Esophagus mucosa (tissue), 1 donor: ENCODE results near the gene TMEM134. TPM values are rescaled to one million over a fixed set of nuclear protein-coding genes. Genes with fewer than 3 reads are reported as not detected.

Source experiments
- ATAC-seq: fragments of 200-7000 bp; cut with Tn5 transposase; one replicate; pipeline ENCODE4 v1.9.1; 2020
- total RNA-seq: library from RNA; stranded (reverse); gene quantifications from one replicate; pipeline ENCODE4 v1.2.4, GENCODE V29; 2023
- donor health status: DM: yes; HTN: yes; CAD: no.

Gene TMEM134
- total RNA-seq, 1 donor from 2014 or later, result 135 TPM

DNA sequence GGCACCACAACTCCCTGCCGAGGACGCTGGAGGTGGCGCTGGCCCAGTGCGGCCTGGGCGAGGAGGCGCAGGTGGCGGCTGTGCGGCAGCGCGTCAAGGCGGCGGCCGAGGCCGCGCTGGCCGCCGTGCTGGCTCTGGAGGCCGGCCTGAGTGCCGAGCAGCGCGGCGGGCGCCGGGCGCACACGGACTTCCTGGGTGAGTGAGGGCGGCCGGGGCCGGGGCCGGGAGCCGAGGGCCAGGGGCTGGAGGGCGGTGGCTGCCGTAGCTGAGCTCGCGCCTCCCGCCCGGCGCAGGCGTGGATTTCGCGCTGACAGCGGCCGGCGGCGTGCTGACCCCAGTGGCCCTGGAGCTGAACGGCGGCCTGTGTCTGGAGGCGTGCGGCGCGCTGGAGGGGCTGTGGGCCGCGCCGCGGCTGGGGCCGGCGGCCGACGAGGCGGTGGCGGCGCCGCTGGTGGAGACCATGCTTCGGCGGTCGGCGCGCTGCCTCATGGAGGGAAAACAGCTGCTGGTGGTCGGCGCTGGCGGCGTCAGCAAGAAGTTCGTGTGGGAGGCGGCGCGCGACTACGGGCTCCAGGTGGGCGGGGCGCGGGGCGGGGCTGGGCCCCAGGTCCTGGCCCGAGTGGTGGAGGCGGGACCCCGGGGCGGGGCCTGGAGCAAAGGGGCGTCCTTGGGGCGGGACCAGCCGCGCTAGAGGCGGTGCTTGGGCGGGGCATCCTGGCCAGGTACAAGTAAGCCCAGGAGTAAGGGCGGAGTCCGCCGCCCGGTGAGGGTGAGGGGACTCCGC, 48.2 kb downstream of the TMEM134 start:
- ATAC-seq, result peak; percentile 89

- no peak for ATAC-seq
Observed at GRCh38 chr11:67420147-67420645, 48.9 kb downstream of the TMEM134 start.

DNA sequence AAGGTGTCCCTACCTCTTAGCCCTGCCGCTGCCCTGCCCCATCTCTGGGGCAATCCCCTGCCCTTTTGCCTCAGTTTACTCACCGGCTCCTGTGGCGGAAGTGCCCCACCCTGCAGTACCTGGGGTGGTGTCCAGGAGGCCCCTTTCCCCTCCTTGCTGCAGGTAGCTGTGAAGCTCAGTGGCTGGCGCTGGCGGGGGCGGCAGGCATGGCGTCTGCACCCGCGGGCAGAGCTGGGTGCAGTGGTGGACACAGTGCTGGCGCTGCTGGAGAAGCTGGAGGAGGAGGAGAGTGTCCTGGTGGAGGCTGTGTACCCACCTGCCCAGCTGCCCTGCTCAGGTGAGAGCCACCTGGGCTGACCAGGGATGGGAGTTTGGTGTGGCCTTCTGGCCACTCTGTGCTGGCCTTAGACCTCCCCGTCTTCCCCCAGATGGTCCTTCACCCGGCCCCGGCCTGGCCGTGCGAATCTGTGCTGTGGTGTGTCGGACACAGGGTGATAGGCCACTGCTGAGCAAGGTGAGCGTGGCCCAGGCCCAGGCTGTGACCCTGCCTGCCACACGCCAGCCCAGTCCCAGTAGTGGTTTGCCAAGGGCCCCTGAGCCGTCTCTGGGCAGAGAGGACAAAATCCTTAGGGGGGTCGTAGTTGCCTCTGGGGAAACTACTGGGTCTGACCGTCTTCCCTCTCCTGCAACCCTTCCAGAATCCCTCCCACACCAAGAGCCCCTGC, 49.6 kb downstream of the TMEM134 start:
- ATAC-seq, result no peak

DNA sequence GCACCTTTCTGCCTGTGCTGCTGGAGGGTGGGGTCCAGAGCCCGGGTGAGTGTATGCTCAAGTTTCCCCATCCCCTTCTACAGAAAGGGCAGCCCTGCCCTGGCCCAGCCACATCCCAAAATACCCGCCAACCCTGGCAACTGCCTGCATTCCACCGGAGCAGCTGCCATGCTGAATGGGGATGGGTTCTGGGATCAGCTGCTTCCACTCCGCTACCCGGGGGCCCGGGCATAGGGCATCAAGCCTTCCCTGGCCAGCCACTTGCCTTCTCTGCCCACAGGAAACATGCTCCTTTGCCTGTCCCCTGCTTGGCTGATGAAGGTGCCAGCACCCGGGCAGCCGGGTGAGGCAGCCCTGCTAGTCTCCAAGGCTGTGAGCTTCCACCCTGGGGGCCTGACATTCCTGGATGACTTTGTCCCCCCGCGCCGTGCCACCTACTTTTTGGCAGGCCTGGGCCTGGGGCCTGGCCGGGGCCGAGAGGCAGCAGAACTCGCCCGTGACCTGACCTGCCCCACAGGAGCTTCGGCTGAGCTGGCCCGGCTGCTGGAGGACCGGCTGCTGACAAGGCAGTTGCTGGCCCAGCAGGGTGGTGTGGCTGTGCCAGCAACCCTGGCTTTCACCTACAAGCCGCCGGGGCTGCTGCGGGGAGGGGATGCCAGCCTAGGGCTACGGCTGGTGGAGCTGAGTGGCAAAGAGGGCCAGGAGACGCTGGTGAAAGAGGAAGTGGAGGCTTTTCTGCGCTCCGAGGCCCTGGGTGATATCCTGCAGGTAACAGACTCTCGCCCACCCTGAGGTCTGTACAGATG, 50.4 kb downstream of the TMEM134 start:
- ATAC-seq, result no peak

DNA sequence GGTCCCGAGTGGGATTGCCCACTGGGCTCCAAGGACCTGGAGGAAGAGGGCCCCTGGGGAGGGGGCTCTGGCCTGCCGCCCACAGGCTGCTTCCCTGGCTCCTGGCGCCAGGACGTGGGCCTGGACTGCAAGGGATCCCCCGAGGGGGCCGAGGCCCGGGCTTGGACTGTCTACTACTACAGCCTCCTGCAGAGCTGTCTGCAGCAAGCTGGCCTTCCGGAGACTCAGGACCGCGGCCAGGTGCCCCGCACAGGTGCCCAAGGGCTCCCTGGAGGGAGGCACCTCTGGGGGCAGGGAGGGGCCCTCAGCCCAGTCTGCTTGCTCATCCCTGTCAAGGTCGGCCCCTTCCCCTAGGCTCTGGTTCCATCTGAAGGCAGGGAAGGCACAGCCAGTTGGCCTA, 51.6 kb downstream of the TMEM134 start:
- ATAC-seq, result no peak

DNA sequence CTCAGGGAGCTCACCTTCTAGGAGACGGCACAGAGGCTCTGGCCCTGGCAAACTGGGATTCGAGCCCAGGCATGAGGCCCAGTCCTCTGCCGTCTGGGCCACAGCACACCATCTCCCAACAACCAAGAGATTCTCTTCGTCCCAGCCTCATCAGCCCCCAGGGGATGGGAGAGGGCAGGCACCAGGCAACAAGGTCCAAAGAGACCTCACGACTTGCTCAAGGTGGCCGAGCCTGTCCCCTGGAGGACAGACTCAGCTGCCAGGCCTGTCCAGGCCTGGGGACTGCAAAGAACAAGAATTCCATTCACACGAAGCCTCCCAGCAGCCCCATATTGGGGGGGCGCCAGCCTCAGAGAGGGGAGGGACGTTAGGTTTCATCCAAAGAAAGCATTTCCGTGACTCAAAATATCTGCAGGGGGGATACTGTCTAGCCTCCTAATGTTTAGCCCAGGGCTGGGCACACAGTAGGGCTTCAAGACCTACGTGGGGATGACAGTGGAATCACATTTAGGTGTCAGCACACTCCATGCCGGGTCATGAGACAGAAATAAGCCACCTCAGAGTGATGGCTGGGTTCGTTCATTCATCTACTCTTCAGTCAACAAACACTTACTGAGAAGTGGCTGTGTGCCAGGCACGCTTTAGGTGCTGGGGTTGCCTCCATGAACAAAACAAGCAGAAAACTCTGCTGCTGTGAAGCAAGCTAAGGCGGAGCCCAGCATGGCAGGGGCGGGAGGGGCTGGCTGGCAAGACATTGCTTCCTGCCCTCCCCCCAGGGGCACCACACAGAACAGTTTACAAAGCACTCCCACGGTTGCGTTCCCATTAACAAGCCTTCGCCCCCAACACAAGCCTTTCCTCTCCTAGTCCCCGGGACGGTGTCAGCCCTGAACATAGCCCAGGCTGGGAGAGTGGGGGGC, 52.4 kb downstream of the TMEM134 start:
- no peak for ATAC-seq

GRCh38 chr11:67415501-67416304, 53.3 kb downstream of the TMEM134 start, which contains the start of gene CARNS1:
TSS of gene CARNS1 (plus strand) at chr11:67415678. CDS start at chr11:67416200, 522 bp downstream.
- ATAC-seq, result no peak

- ATAC-seq, result no peak
Observed at GRCh38 chr11:67413266-67413849, 55.7 kb downstream of the TMEM134 start.

DNA sequence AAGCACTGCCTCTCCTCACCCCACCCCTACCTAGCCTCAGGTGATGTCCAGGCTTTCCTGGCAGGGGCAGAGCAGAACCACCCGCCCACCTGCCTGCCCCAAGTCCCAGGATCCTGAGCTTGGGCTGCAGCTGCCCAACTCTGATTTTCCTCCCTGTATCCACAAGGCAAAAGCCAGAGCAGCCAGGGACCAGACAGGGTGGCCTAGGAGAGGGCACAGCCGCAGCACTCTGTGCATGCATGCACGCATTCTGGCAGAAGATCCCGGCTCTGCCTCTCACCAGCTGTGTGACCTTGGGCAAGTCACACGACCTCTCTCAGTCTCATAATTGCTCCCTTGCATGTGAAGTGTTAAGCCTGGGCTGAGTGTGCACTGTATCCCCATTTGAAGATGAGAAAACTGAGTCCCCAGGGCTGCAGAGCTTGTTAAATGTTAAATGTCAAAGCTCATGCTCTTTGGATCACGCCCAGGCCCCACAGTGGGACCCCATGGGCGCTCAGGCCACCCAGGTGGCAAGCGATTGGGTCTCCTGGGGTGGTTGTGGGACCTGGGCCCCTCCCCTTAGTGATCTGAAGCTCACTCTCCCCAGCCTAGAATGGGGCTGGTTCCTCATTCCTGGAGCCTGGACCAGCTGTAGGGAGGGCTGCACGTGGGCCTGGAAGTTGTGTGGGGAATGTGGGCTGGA, 56.4 kb downstream of the TMEM134 start:
- ATAC-seq, result no peak

DNA sequence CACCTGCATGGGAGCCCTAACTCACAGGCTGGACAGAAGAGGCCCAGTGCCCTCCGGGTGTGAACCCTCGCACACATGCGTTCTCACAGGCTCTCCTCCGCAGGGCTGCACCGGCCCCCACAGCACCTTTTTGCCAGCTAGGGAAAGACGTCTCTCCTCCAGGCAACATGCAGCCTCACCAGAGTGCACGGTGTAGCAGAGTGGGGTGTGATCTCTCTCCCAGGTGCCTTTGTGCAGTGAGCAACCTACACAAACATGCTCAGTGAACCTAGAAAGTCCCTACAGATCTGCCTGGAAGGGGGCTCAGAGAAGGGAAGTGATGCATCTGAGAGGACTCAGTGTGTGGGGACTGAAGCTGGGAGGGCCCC, 57.3 kb downstream of the TMEM134 start:
- no peak for ATAC-seq

Other genes with a start within 250 kb of the TMEM134 start
- 61.6 TPM for gene GRK2, start 202.8 kb downstream of the TMEM134 start, total RNA-seq
- 45.2 TPM for gene ANKRD13D, start 179.9 kb downstream of the TMEM134 start, total RNA-seq
- gene SSH3, start 165.7 kb downstream of the TMEM134 start, total RNA-seq, result 78.4 TPM
- gene POLD4, start 115.7 kb downstream of the TMEM134 start, total RNA-seq, result 61.7 TPM
- gene CLCF1, start 95.7 kb downstream of the TMEM134 start, total RNA-seq, result 1.6 TPM
- 15.3 TPM for gene RAD9A, start 77.3 kb downstream of the TMEM134 start, total RNA-seq
- 188 TPM for gene PPP1CA, start 67.4 kb downstream of the TMEM134 start, total RNA-seq
- gene TBC1D10C, start 65.2 kb downstream of the TMEM134 start, total RNA-seq, result 1.5 TPM
- gene CARNS1, start 53.6 kb downstream of the TMEM134 start, total RNA-seq, result 0.20 TPM
- gene RPS6KB2, start 40.8 kb downstream of the TMEM134 start, total RNA-seq, result 95.0 TPM
- 2.5 TPM for gene PTPRCAP, start 31.6 kb downstream of the TMEM134 start, total RNA-seq
- gene CORO1B, start 25.8 kb downstream of the TMEM134 start, total RNA-seq, result 74.0 TPM
- not detected for gene GPR152, start 16.5 kb downstream of the TMEM134 start, total RNA-seq
- 0.24 TPM for gene CABP4, start 13.9 kb downstream of the TMEM134 start, total RNA-seq
- 23.5 TPM for gene AIP, start 13.8 kb upstream of the TMEM134 start, total RNA-seq
- gene PITPNM1, start 36.1 kb upstream of the TMEM134 start, total RNA-seq, result 36.5 TPM
- gene CDK2AP2, start 38.9 kb upstream of the TMEM134 start, total RNA-seq, result 34.8 TPM
- gene CABP2, start 54.2 kb upstream of the TMEM134 start, total RNA-seq, result not detected
- 2,342 TPM for gene GSTP1, start 114.6 kb upstream of the TMEM134 start, total RNA-seq
- 140 TPM for gene NDUFV1, start 137.7 kb upstream of the TMEM134 start, total RNA-seq
- 56.0 TPM for gene NUDT8, start 160.7 kb upstream of the TMEM134 start, total RNA-seq
- gene TBX10, start 170.5 kb upstream of the TMEM134 start, total RNA-seq, result not detected
- gene ACY3, start 181.5 kb upstream of the TMEM134 start, total RNA-seq, result 0.20 TPM
- gene ALDH3B2, start 205.4 kb upstream of the TMEM134 start, total RNA-seq, result 206 TPM